Endothelial cell of umbilical vein (primary cell): Measurements from ENCODE around the gene NCOA3. TPM values are rescaled to one million over a fixed set of nuclear protein-coding genes. Genes with fewer than 3 reads are reported as not detected.

Experiments
- BruUV-seq: library from RNA; stranded (reverse); fragments of 400-500 nt; replicated peaks from 2 replicates; lab custom pipeline; 2021; lab: Mats Ljungman, UMichigan
- CTCF ChIA-PET: fragments of 300-600, 350-600 bp; sonication (Branson Sonifier 250); formaldehyde crosslinking; loops from one replicate; lab custom pipeline; 2021; ENCODE audit warnings: antibody characterized with exemption, inconsistent platforms; lab: Charles Lee
- POLR2A ChIA-PET: fragments of 300-600, 350-600 bp; sonication (Branson Sonifier 250); formaldehyde crosslinking; loops from one replicate; lab custom pipeline; 2021; ENCODE audit warnings: antibody characterized with exemption, inconsistent platforms; lab: Charles Lee
- DNase-seq: peaks from one replicate; pipeline ENCODE4 v3.0.0-alpha.2; 2011; ENCODE audit warnings: low read depth, low spot score
- FAIRE-seq: peaks from 2 replicates; lab custom pipeline; 2011; peaks lifted over from hg19 to GRCh38; lab: Jason Lieb, UNC
- H2AFZ ChIP-seq: 2 replicates; pipeline ENCODE4 v1.6.0; 2012; ENCODE audit warnings: low read depth, low read length, control low read depth, inconsistent platforms
- H3K27ac ChIP-seq: 2 replicates; pipeline ENCODE4 v1.5.1; 2011; ENCODE audit warnings: low read depth, mild to moderate bottlenecking, control low read depth, low read length, moderate library complexity; ENCODE audit not compliant: insufficient read depth
- H3K27me3 ChIP-seq, 2 experiments: 2 replicates each; pipeline versions ENCODE4 v1.6.0 to v1.6.1; 2011; ENCODE audit warnings: low read length in 2 of 2, mixed read lengths in 1 of 2; ENCODE audit not compliant: control insufficient read depth in 2 of 2, insufficient read depth in 2 of 2
- H3K36me3 ChIP-seq, 2 experiments: 2 replicates in 1 of 2; 3 replicates in 1 of 2; pipeline ENCODE4 v1.5.1; 2011; ENCODE audit warnings: low read length in 2 of 2, mild to moderate bottlenecking in 1 of 2, moderate library complexity in 1 of 2; ENCODE audit not compliant: control insufficient read depth in 2 of 2, insufficient read depth in 2 of 2; ENCODE audit errors: extremely low read depth in 1 of 2
- H3K4me1 ChIP-seq: 3 replicates; pipeline ENCODE4 v1.5.1; 2011; ENCODE audit warnings: mild to moderate bottlenecking, low read length; ENCODE audit not compliant: control insufficient read depth, insufficient read depth; ENCODE audit errors: extremely low read depth
- H3K4me2 ChIP-seq: 2 replicates; pipeline ENCODE4 v1.6.1; 2011; ENCODE audit warnings: low read length, control low read depth, mixed read lengths; ENCODE audit not compliant: insufficient read depth
- H3K4me3 ChIP-seq, 3 experiments: fragments of 200-600 bp in 1 of 3; sonication (generic), shearing (Covaris generic) in 1 of 3; replicated peaks in 1 of 3; 2 replicates each; pipeline ENCODE4 v1.5.1; 2011 to 2016; ENCODE audit warnings: control low read depth in 3 of 3, low read length in 3 of 3, mild to moderate bottlenecking in 2 of 3, inconsistent platforms in 1 of 3, low read depth in 1 of 3, moderate library complexity in 1 of 3; ENCODE audit not compliant: insufficient read depth in 1 of 3
- H3K79me2 ChIP-seq: 2 replicates; pipeline ENCODE4 v1.6.0; 2012; ENCODE audit warnings: low read length, inconsistent platforms; ENCODE audit not compliant: control insufficient read depth, insufficient read depth
- H3K9ac ChIP-seq: replicated peaks from 2 replicates; pipeline ENCODE3; 2011; ENCODE audit warnings: low read length, control low read depth; ENCODE audit not compliant: insufficient read depth; ENCODE audit errors: extremely low read depth
- H3K9me1 ChIP-seq: replicated peaks from 3 replicates; pipeline ENCODE4 v1.6.0; 2011; ENCODE audit warnings: mild to moderate bottlenecking, low read length; ENCODE audit not compliant: control insufficient read depth, insufficient read depth; ENCODE audit errors: extremely low read depth
- H3K9me3 ChIP-seq: replicated peaks from 2 replicates; pipeline ENCODE4 v1.5.1; 2012; ENCODE audit warnings: low read length, inconsistent platforms; ENCODE audit not compliant: control insufficient read depth, insufficient read depth
- H4K20me1 ChIP-seq: replicated peaks from 2 replicates; pipeline ENCODE3; 2011; ENCODE audit warnings: mild to moderate bottlenecking, low read length; ENCODE audit not compliant: control insufficient read depth, insufficient read depth; ENCODE audit errors: extremely low read depth
- CTCF ChIP-seq, 2 donors: IDR thresholded peaks; 1 replicate in 1 of 2; 2 replicates in 1 of 2; pipeline ENCODE4 v1.5.1; 2011; ENCODE audit warnings: low read length in 2 of 2, mild to moderate bottlenecking in 2 of 2, moderate library complexity in 2 of 2, control low read depth in 1 of 2, inconsistent platforms in 1 of 2, low read depth in 1 of 2; ENCODE audit not compliant: insufficient read depth in 1 of 2; ENCODE audit errors: extremely low read depth in 1 of 2
- EZH2 ChIP-seq: IDR thresholded peaks from 2 replicates; pipeline ENCODE4 v1.6.1; 2012; ENCODE audit warnings: borderline replicate concordance, low read depth, mild to moderate bottlenecking, moderate library complexity, low read length, inconsistent platforms; ENCODE audit not compliant: severe bottlenecking
- FOS ChIP-seq: IDR thresholded peaks from 2 replicates; pipeline ENCODE4 v1.6.1; 2011; ENCODE audit warnings: mild to moderate bottlenecking, low read length, moderate library complexity, borderline replicate concordance; ENCODE audit not compliant: insufficient read depth
- GATA2 ChIP-seq: IDR thresholded peaks from 2 replicates; pipeline ENCODE4 v1.7.0; 2011; ENCODE audit warnings: low read depth, mild to moderate bottlenecking, moderate library complexity, mixed read lengths, low read length; ENCODE audit not compliant: insufficient read length, insufficient read depth
- JUN ChIP-seq: IDR thresholded peaks from 2 replicates; pipeline ENCODE4 v1.6.1; 2011; ENCODE audit warnings: borderline replicate concordance, low read depth; ENCODE audit not compliant: insufficient read length, insufficient read depth
- MAX ChIP-seq: IDR thresholded peaks from 2 replicates; pipeline ENCODE4 v1.6.1; 2011; ENCODE audit not compliant: insufficient read depth, insufficient read length
- MYC ChIP-seq: IDR thresholded peaks from one replicate; pipeline ENCODE4 v1.6.1; 2011; ENCODE audit warnings: mild to moderate bottlenecking, low read depth, low read length
- POLR2A ChIP-seq: IDR thresholded peaks from 2 replicates; pipeline ENCODE4 v1.6.1; 2012; ENCODE audit warnings: low read depth, mild to moderate bottlenecking, control low read depth, low read length
- POLR2AphosphoS5 ChIP-seq: IDR thresholded peaks from 2 replicates; pipeline ENCODE4 v1.6.1; 2012; ENCODE audit warnings: low read depth, mild to moderate bottlenecking, control low read depth, low read length, moderate library complexity; ENCODE audit not compliant: insufficient read depth
- dilution Hi-C: fragments of 300-500 bp; cut with MboI; formaldehyde crosslinking; loops from one replicate; pipeline ENCODE4 v1.15.0; 2019; ENCODE audit warnings: low sequenced_read_pairs; ENCODE audit not compliant: extremely low pct_ligation_motif_present
- intact Hi-C: fragments of 100-400 bp; cut with micrococcal nuclease; formaldehyde crosslinking; loops from one replicate; pipeline ENCODE4 v1.10.0; 2022
- polyA plus RNA-seq, 4 experiments: library from polyadenylated mRNA; depleted of rRNA in 3 of 4; stranded (reverse) in 3 of 4; unstranded in 1 of 4; fragments of >200 nt; gene quantifications; 2 replicates each; pipeline versions ENCODE4 v1.2.1 to v1.2.3, GENCODE V29; 2011 to 2012; ENCODE audit warnings: missing spikeins in 1 of 4
- total RNA-seq: library from RNA; stranded (reverse); gene quantifications from 2 replicates; pipeline ENCODE4 v1.2.3, GENCODE V29; 2021

Gene NCOA3
- total and polyA plus RNA-seq, 2 donors (not counting 3 experiments of a cell fraction or from before 2014, with no cell fraction given), result 12.0 to 35.6 TPM

- peaks cover 16% of the 10 kb centered on the region for H3K4me1 ChIP-seq
- BruUV-seq, result no TSS peak
- DNase-seq (no peak), FAIRE-seq (no peak)
- H3K9ac ChIP-seq, result no peak overlapping the region
- ChIA-PET POLR2A (no interaction called here), CTCF (interaction anchor here (1.1 to 5.1 kb wide), 3 partner anchors 12 to 54 kb away, joined by 4 to 20 read pairs (median 8); no protein-coding TSS in a partner anchor)
- H3K27ac ChIP-seq, result no peak overlapping the region
- H3K9me3 ChIP-seq, result no peaks in the 10 kb centered on the region
- H3K79me2 ChIP-seq, result peaks cover 55% of the 10 kb centered on the region
- H3K9me1 ChIP-seq, result no peaks in the 10 kb centered on the region
- H2AFZ ChIP-seq, result no peak overlapping the region
- H4K20me1 ChIP-seq, result no peaks in the 10 kb centered on the region
- H3K27me3 ChIP-seq, result no peaks in the 10 kb centered on the region
- dilution Hi-C loops (no loop called here), intact Hi-C loops (no loop called here)
- H3K4me2 ChIP-seq, result no peak overlapping the region
- no peaks in the 10 kb centered on the region for H3K36me3 ChIP-seq
- TF ChIP-seq MAX, result no peak
- no peak for TF ChIP-seq POLR2A
- TF ChIP-seq CTCF (IDR thresholded peaks at IDR 0.05; ENCODE audit: extremely low read depth in 1 of 2, insufficient read depth in 1 of 2, low read depth in 1 of 2, low read length in 2 of 2), result no peak
- TF ChIP-seq MYC, result no peak
- no peak for TF ChIP-seq FOS
- TF ChIP-seq JUN, result no peak
- no peak for TF ChIP-seq EZH2
- no peak for TF ChIP-seq POLR2AphosphoS5
- TF ChIP-seq GATA2, result no peak
- H3K4me3 ChIP-seq, result no peak overlapping the region
These were observed 64.6 kb downstream of the NCOA3 start for GRCh38 chr20:47566269-47566668.
